Measurements from ENCODE around the gene EWSR1. TPM values are rescaled to one million over a fixed set of nuclear protein-coding genes. Genes with fewer than 3 reads are reported as not detected.
"Not testable (repeated sequence)": the region's sequence is repeated elsewhere in the genome, so short reads cannot be mapped to it uniquely, and the experiment has no call there.

EWSR1 gene
- total RNA-seq, 2 experiments from 2014 or later = 321 to 329 TPM

DNA sequence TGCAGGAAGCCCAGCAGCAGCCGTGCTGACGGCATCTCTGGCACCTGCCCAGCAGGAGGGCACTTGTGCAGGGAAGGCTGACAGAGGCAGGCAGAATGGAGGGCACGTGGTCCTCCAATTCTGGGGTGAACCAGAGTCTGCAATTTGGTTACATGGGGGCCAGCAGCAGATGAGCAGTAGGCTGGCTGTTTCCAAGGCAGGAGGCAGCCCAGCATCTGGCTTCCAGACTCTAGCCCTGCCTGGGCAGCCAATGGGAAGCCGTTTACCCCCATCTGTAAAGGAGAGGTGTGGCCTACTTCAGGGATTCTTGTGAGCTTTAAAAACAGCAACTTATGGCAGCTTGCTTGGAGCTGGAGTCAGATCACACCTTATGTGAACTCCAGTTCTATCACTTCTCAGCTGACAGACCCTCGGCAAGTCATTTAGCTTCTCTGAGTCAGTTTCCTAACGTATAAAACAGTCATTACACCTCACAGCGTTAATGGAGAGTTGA is 75.3 kb downstream of the EWSR1 start:
- CTCF ChIA-PET = no interaction called here

DNA sequence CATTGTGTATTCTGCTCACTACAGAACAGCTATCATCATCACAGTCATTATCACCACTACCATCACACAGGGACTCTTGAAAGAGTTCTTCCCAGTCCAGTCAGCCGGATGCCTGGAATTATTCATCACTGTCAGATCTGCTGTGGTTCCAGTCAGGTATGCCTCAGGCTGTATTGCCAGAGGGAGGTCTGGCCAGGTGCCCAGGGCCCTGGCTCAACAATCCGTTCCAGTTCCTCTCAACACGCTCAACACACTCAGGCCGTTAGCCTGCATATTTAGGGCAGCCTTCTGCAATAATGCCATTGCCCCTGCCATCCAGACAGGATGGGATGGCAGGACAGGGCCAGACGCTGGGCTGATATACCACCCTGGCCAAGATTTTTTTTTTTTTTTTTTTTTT is 76.1 kb downstream of the EWSR1 start:
- ChIA-PET POLR2A (no interaction called here), CTCF (no interaction called here)

More for the DNA sequence above, 75.3 kb downstream of the EWSR1 start:
- POLR2A ChIA-PET = no interaction called here

DNA sequence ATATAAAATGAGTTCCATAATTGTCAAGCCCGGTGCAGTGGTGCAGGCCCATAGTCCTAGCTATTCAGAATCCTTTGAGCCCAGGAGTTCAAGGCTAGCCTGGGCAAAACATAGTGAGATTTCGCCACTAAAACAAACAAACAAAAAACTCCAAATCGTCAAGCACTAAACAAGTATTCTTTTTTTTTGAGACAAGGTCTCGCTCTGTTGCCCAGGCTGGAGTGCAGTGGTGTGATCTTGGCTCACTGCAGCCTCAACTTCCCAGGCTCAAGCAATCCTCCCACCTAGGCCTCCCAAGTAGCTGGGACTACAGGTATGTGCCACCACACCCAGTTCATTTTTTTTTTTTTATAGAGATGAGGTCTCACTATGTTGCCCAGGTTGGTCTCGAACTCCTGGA is 76.8 kb downstream of the EWSR1 start:
- POLR2A ChIA-PET = not testable (repeated sequence)
- CTCF ChIA-PET = interaction anchor here (1.5 kb wide), 1 partner anchor 32 kb away, joined by 4 read pairs; no protein-coding TSS in a partner anchor

DNA sequence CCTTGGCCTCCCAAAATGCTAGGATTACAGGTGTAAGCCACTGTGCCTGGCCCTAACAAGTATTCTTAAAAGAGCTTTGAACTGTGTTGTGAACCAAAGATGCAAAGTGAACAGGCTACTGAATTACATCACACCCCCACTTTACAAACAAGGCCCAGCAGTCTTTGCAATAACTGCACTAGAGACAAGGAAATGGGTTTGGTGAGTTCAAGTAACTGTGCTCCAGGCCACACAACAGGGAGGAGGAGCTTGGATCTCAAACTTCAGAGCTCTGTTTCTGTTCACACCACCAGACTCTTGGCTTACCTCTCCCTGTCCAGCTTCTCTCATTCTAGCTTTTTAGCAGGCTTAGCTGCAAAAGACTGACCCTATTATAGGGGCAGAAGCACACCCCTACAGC is 77.9 kb downstream of the EWSR1 start:
- POLR2A ChIA-PET = no interaction called here
- CTCF ChIA-PET = interaction anchor here (1.5 kb wide), 1 partner anchor 31 kb away, joined by 4 read pairs; no protein-coding TSS in a partner anchor

DNA sequence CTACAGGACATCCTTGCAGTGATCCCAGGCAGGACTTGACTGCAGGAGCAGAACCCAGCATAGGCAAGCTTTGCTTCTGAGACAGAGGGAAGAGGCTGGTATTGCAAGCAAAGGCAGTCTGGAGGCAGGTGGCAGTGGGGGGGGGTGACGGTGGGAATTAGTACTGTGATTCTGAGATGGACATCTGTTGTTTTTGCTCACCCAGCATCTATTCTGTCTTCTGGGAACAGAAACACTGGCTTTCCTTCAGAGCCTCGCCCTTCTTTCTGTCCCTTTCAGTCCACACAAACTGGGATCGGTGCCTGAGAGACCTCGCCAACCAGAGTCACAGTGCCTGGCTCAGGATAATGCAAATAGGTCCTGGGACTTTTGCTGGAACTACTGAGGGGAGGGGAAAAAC is 78.6 kb downstream of the EWSR1 start:
- POLR2A ChIA-PET = no interaction called here
- CTCF ChIA-PET = no interaction called here

DNA sequence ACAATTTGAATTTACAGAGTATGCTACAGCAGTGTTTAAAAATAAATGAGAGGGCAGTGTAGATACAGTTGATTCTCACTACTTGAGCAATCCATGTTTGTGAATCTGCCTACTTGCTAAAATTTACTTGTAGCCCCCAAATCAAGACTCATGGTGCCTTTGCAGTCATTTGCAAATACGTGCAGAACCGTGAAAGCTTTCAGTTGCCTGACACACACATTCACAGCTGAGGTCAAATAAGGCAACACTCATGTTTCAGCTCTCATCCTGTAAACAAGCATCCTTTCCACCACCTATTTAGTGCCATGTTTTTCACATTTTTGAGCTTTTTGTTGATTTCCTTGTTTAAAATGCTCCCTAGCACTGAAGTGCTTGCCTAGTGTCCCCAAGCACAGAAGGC is 80.0 kb downstream of the EWSR1 start:
- CTCF ChIA-PET = no interaction called here

DNA sequence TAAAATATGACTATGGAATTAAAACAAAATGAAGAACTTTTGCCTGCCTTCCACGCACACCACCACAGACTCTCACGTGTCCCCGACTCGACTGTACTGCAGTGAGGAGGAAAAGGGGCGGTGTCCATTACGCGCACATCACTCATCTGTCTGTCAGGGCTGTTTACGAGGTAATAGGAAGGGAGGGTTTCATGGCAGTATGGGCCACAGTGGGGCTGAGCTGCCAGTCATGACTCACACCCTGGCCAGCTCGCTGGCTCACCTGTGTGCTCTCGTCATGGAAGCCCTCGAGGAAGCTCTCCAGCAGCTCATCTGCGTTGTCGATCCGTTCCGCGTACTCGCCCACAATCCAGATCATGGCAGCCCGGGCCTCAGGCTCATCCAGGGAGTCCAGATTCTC is 80.9 kb downstream of the EWSR1 start:
- CTCF ChIA-PET = no interaction called here
- POLR2A ChIA-PET = no interaction called here

More for the DNA sequence above, 80.0 kb downstream of the EWSR1 start:
- POLR2A ChIA-PET = no interaction called here

Other genes starting within 250 kb of the EWSR1 start
- not detected for gene C22orf31, start 206.4 kb upstream of the EWSR1 start, total RNA-seq
- under 1 TPM; 0.13 to 0.15 TPM for gene KREMEN1, start 195.2 kb upstream of the EWSR1 start, total RNA-seq
- gene EMID1, start 62.4 kb upstream of the EWSR1 start, total RNA-seq = not detected
- gene RHBDD3, start 287 bp upstream of the EWSR1 start, total RNA-seq = 10 to 100 TPM; 39.6 to 40.0 TPM
- gene GAS2L1, start 38.4 kb downstream of the EWSR1 start, total RNA-seq = under 1 TPM; 0.46 to 0.78 TPM
- under 1 TPM in 1 of 2 experiments, not detected in 1; 0.78 TPM for gene RASL10A, start 47.4 kb downstream of the EWSR1 start, total RNA-seq
- 10 to 100 TPM; 75.4 to 76.5 TPM for gene AP1B1, start 120.3 kb downstream of the EWSR1 start, total RNA-seq
- not detected for gene RFPL1, start 170.3 kb downstream of the EWSR1 start, total RNA-seq
- gene NEFH, start 211.9 kb downstream of the EWSR1 start, total RNA-seq = 1 to 10 TPM; 9.4 to 9.9 TPM